Measurements from ENCODE around the gene LY6G5B. TPM values are rescaled to one million over a fixed set of nuclear protein-coding genes. Genes with fewer than 3 reads are reported as not detected.

The LY6G5B gene
- total and polyA plus RNA-seq, 2 donors (not counting 1 experiment from before 2014, with no cell fraction given), result 28.4 to 44.2 TPM

GRCh38 chr6:31636698-31637596, 32.8 kb upstream of the LY6G5B start:
- Histone ChIP-seq H4K20me1 (ENCODE audit: control insufficient read depth, insufficient read depth, low read length, poor library complexity, severe bottlenecking) (peaks cover 22% of the 10 kb centered on the region), H3K27me3 (replicated peaks in 1 of 4; ENCODE audit: control extremely low read depth in 1 of 4, control insufficient read depth in 3 of 4, insufficient read depth in 4 of 4, low read length in 3 of 4) (no peaks in the 10 kb centered on the region), H3K9me3 (ENCODE audit: control extremely low read depth in 1 of 3, control insufficient read depth in 2 of 3, insufficient read depth in 1 of 3, low read length in 2 of 3) (no peaks in the 10 kb centered on the region), H3K36me3 (replicated peaks in 1 of 2; ENCODE audit: control extremely low read depth in 1 of 2, control insufficient read depth in 1 of 2, extremely low read depth in 1 of 2, insufficient read depth in 2 of 2, low read length in 1 of 2) (peaks cover 12 to 91% of the 10 kb centered on the region in 2 experiments), H3K4me2 (replicated peaks; ENCODE audit: low read depth, low read length, poor library complexity, severe bottlenecking) (no peak overlapping the region), H2AFZ (ENCODE audit: insufficient read depth, low read depth, low read length, poor library complexity, severe bottlenecking) (no peak overlapping the region), H3K4me3 (ENCODE audit: control extremely low read depth in 1 of 5, extremely low read depth in 1 of 5, insufficient read depth in 1 of 5, low read depth in 2 of 5, low read length in 4 of 5) (no peak overlapping the region), H3K4me1 (ENCODE audit: control insufficient read depth in 2 of 2, insufficient read depth in 2 of 2, low read length in 2 of 2) (no peaks in the 10 kb centered on the region), H3K79me2 (ENCODE audit: control insufficient read depth, insufficient read depth, low read length) (peaks cover 6% of the 10 kb centered on the region), H3K9ac (ENCODE audit: low read length) (no peak overlapping the region), H3K27ac (ENCODE audit: low read length in 2 of 2) (no peak overlapping the region)
- Mint-ChIP-seq H3K4me1 (no peaks in the 10 kb centered on the region), H3K4me3 (no peak overlapping the region), H3K27ac (no peak overlapping the region), H3K9me3 (ENCODE audit: insufficient read depth) (no peaks in the 10 kb centered on the region), H3K27me3 (no peaks in the 10 kb centered on the region)
- POLR2A ChIA-PET, result interaction anchor here (1.1 kb wide), 1 partner anchor 15 kb away, joined by 3 read pairs; no protein-coding TSS in a partner anchor
- ATAC-seq (ENCODE audit: low read depth), result no peak
- TF ChIP-seq EZH2 (IDR thresholded peaks at IDR 0.05; ENCODE audit: borderline replicate concordance, insufficient read depth, low read depth, low read length, poor library complexity, severe bottlenecking) (no peak), CTCF (IDR thresholded peaks at IDR 0.05) (no peak)
- intact Hi-C loops (cut with micrococcal nuclease), result no loop called here
- CTCF ChIA-PET, result interaction anchor here (0.6 kb wide), 1 partner anchor 195 kb away, joined by 3 read pairs; no protein-coding TSS in a partner anchor
- no peak for DNase-seq
- 94% methylated on average over 21 of the region's 27 CpGs for WGBS (ENCODE audit: insufficient coverage)

GRCh38 chr6:31639043-31639442, 30.7 kb upstream of the LY6G5B start:
- Histone ChIP-seq H2AFZ (ENCODE audit: insufficient read depth, low read depth, low read length, poor library complexity, severe bottlenecking) (no peak overlapping the region), H3K27ac (ENCODE audit: low read length in 2 of 2) (no peak overlapping the region), H3K9ac (ENCODE audit: low read length) (no peak overlapping the region), H3K27me3 (replicated peaks in 1 of 4; ENCODE audit: control extremely low read depth in 1 of 4, control insufficient read depth in 3 of 4, insufficient read depth in 4 of 4, low read length in 3 of 4) (no peaks in the 10 kb centered on the region), H3K4me3 (ENCODE audit: control extremely low read depth in 1 of 5, extremely low read depth in 1 of 5, insufficient read depth in 1 of 5, low read depth in 2 of 5, low read length in 4 of 5) (no peak overlapping the region), H3K36me3 (replicated peaks in 1 of 2; ENCODE audit: control extremely low read depth in 1 of 2, control insufficient read depth in 1 of 2, extremely low read depth in 1 of 2, insufficient read depth in 2 of 2, low read length in 1 of 2) (peaks cover 13 to 89% of the 10 kb centered on the region in 2 experiments), H3K9me3 (ENCODE audit: control extremely low read depth in 1 of 3, control insufficient read depth in 2 of 3, insufficient read depth in 1 of 3, low read length in 2 of 3) (no peaks in the 10 kb centered on the region), H3K4me1 (ENCODE audit: control insufficient read depth in 2 of 2, insufficient read depth in 2 of 2, low read length in 2 of 2) (no peaks in the 10 kb centered on the region), H3K79me2 (ENCODE audit: control insufficient read depth, insufficient read depth, low read length) (no peaks in the 10 kb centered on the region), H3K4me2 (replicated peaks; ENCODE audit: low read depth, low read length, poor library complexity, severe bottlenecking) (no peak overlapping the region), H4K20me1 (ENCODE audit: control insufficient read depth, insufficient read depth, low read length, poor library complexity, severe bottlenecking) (peaks cover 9% of the 10 kb centered on the region)
- H3K27ac Mint-ChIP-seq, result no peak overlapping the region
- no peaks in the 10 kb centered on the region for H3K27me3 Mint-ChIP-seq
- TF ChIP-seq CTCF (IDR thresholded peaks at IDR 0.05) (no peak), EZH2 (IDR thresholded peaks at IDR 0.05; ENCODE audit: borderline replicate concordance, insufficient read depth, low read depth, low read length, poor library complexity, severe bottlenecking) (no peak)
- POLR2A ChIA-PET, result interaction anchor here (1.0 to 1.8 kb wide), 2 partner anchors 13 to 17 kb away, joined by 4 to 5 read pairs; partner anchors contain the start of gene BAG6
- no peak overlapping the region for H3K4me3 Mint-ChIP-seq
- CTCF ChIA-PET, result interaction anchor here (0.5 to 1.4 kb wide), 2 partner anchors 12 to 59 kb away, joined by 3 to 4 read pairs; no protein-coding TSS in a partner anchor
- intact Hi-C loops (cut with micrococcal nuclease), result no loop called here
- ATAC-seq (ENCODE audit: low read depth) (no peak), DNase-seq (no peak)
- no peaks in the 10 kb centered on the region for H3K4me1 Mint-ChIP-seq
- 91% methylated on average over 8 of the region's 9 CpGs for WGBS (ENCODE audit: insufficient coverage)
- H3K9me3 Mint-ChIP-seq (ENCODE audit: insufficient read depth), result no peaks in the 10 kb centered on the region
